ENCODE data around the gene LRRC9. TPM values are rescaled to one million over a fixed set of nuclear protein-coding genes. Genes with fewer than 3 reads are reported as not detected.

LRRC9 gene
- polyA plus RNA-seq, 5 donors, result 0.47 to 1.4 (median 1.3) TPM

DNA sequence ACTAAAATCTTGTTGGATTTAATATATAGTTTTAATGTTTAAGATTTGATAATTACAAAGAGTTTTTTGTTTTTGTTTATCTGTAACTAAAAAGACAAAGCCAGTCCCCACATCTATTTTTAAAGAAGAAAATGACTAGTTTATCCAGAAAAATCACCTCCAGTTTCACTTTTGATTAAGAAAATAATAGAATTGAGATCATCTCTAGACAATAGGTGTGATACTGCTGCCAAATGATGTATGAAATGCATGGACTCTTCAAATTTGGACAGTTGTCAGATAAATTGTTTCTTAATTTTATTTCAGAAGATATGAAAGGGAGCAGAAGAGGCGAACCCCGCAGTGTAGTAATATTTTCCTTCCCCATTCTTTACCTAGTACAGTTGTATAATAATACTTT is 191.8 kb downstream of the LRRC9 start:
- no peak for DNase-seq

Other genes with a start within 250 kb of the LRRC9 start
- gene RTN1, start 49.4 kb upstream of the LRRC9 start, polyA plus RNA-seq (ENCODE audit: insufficient read depth in 1 of 5, insufficient read length in 5 of 5, low replicate concordance in 1 of 5), result 1 to 10 TPM; 4.1 to 4.4 (median 4.2) TPM
- gene PCNX4, start 171.8 kb downstream of the LRRC9 start, polyA plus RNA-seq (ENCODE audit: insufficient read depth in 1 of 5, insufficient read length in 5 of 5, low replicate concordance in 1 of 5), result 100 to 1,000 TPM in 4 of 5 donors, 10 to 100 TPM in 1; 84.2 to 139 (median 113) TPM
- gene DHRS7, start 245.3 kb downstream of the LRRC9 start, polyA plus RNA-seq (ENCODE audit: insufficient read depth in 1 of 5, insufficient read length in 5 of 5, low replicate concordance in 1 of 5), result 10 to 100 TPM; 51.5 to 68.9 (median 57.1) TPM

All from right lung (tissue), 5 donors.